ENCODE data around the gene BTG1. TPM values are rescaled to one million over a fixed set of nuclear protein-coding genes. Genes with fewer than 3 reads are reported as not detected.

The BTG1 gene
- total and polyA plus RNA-seq, 4 donors: 13.7 to 107 (median 28.9) TPM

GRCh38 chr12:92194561-92194960 lies 48.9 kb upstream of the BTG1 start:
- WGBS: 96% methylated on average over 4 of the region's 4 CpGs
- DNase-seq (ENCODE audit: low spot score): no peak
- Histone ChIP-seq H3K27me3 (ENCODE audit: control insufficient read depth in 4 of 4, insufficient read depth in 4 of 4, low read length in 3 of 4) (no peaks in the 10 kb centered on the region), H3K4me1 (ENCODE audit: control insufficient read depth in 4 of 4, insufficient read depth in 4 of 4, low read length in 3 of 4) (no peaks in the 10 kb centered on the region), H3K4me3 (ENCODE audit: low read depth in 1 of 3, low read length in 3 of 3) (no peak overlapping the region), H3K27ac (ENCODE audit: low read depth in 1 of 2, low read length in 2 of 2) (no peak overlapping the region), H3K36me3 (ENCODE audit: control insufficient read depth in 4 of 4, insufficient read depth in 3 of 4, low read depth in 1 of 4, low read length in 3 of 4) (no peaks in the 10 kb centered on the region), H3K9me3 (ENCODE audit: control insufficient read depth in 4 of 4, low read length in 3 of 4) (peaks cover 0 to 4% (median 0%) of the 10 kb centered on the region in 4 donors), H3K9ac (ENCODE audit: low read depth in 1 of 2, low read length in 2 of 2) (no peak overlapping the region)
- TF ChIP-seq ATF3 (IDR thresholded peaks at IDR 0.05) (no peak), CTCF (IDR thresholded peaks at IDR 0.05; ENCODE audit: low read depth, low read length, missing input control) (no peak), RAD21 (IDR thresholded peaks at IDR 0.05) (no peak), MAX (IDR thresholded peaks at IDR 0.05) (no peak)

- peaks cover 0 to 4% (median 0%) of the 10 kb centered on the region in 4 donors for H3K9me3 ChIP-seq (ENCODE audit: control insufficient read depth in 4 of 4, low read length in 3 of 4)
- H3K27ac ChIP-seq (ENCODE audit: low read depth in 1 of 2, low read length in 2 of 2): no peak overlapping the region
- H3K9ac ChIP-seq (ENCODE audit: low read depth in 1 of 2, low read length in 2 of 2): no peak overlapping the region
- H3K36me3 ChIP-seq (ENCODE audit: control insufficient read depth in 4 of 4, insufficient read depth in 3 of 4, low read depth in 1 of 4, low read length in 3 of 4): no peaks in the 10 kb centered on the region
- H3K4me1 ChIP-seq (ENCODE audit: control insufficient read depth in 4 of 4, insufficient read depth in 4 of 4, low read length in 3 of 4): peaks cover 0 to 6% (median 2%) of the 10 kb centered on the region in 4 donors
- WGBS: 96% methylated on average over 2 of the region's 2 CpGs
- no peaks in the 10 kb centered on the region for H3K27me3 ChIP-seq (ENCODE audit: control insufficient read depth in 4 of 4, insufficient read depth in 4 of 4, low read length in 3 of 4)
- no peak for DNase-seq (ENCODE audit: low spot score)
- no peak overlapping the region for H3K4me3 ChIP-seq (ENCODE audit: low read depth in 1 of 3, low read length in 3 of 3)
- TF ChIP-seq CTCF (IDR thresholded peaks at IDR 0.05; ENCODE audit: low read depth, low read length, missing input control) (no peak), YY1 (IDR thresholded peaks at IDR 0.05) (no peak), RAD21 (IDR thresholded peaks at IDR 0.05) (no peak), NR2F2 (IDR thresholded peaks at IDR 0.05) (no peak)
These were observed 48.2 kb upstream of the BTG1 start for GRCh38 chr12:92193846-92194245.

- 79% methylated on average over 2 of the region's 2 CpGs for WGBS
- H3K4me1 ChIP-seq (ENCODE audit: control insufficient read depth in 4 of 4, insufficient read depth in 4 of 4, low read length in 3 of 4): peaks cover 0 to 8% (median 6%) of the 10 kb centered on the region in 4 donors
- H3K27me3 ChIP-seq (ENCODE audit: control insufficient read depth in 4 of 4, insufficient read depth in 4 of 4, low read length in 3 of 4): no peaks in the 10 kb centered on the region
- TF ChIP-seq SP1 (IDR thresholded peaks at IDR 0.05) (no peak), YY1 (IDR thresholded peaks at IDR 0.05) (no peak), FOXA2 (IDR thresholded peaks at IDR 0.05) (no peak), NR2F2 (IDR thresholded peaks at IDR 0.05) (no peak), FOXA1 (IDR thresholded peaks at IDR 0.05) (no peak), ATF3 (IDR thresholded peaks at IDR 0.05) (no peak), HNF4A (conservative IDR thresholded peaks at IDR 0.05) (no peak)
- H3K4me3 ChIP-seq (ENCODE audit: low read depth in 1 of 3, low read length in 3 of 3): no peak overlapping the region
- H3K9me3 ChIP-seq (ENCODE audit: control insufficient read depth in 4 of 4, low read length in 3 of 4): peaks cover 0 to 4% (median 0%) of the 10 kb centered on the region in 4 donors
- no peak overlapping the region for H3K27ac ChIP-seq (ENCODE audit: low read depth in 1 of 2, low read length in 2 of 2)
- DNase-seq (ENCODE audit: low spot score): no peak
- H3K36me3 ChIP-seq (ENCODE audit: control insufficient read depth in 4 of 4, insufficient read depth in 3 of 4, low read depth in 1 of 4, low read length in 3 of 4): no peaks in the 10 kb centered on the region
- no peak overlapping the region for H3K9ac ChIP-seq (ENCODE audit: low read depth in 1 of 2, low read length in 2 of 2)
These were observed 47.4 kb upstream of the BTG1 start for GRCh38 chr12:92193063-92193462.

Measured in liver (tissue), 9 donors.